Neuronal stem cell (in vitro differentiated cells): ENCODE measurements around the gene PBOV1.

Experiments used
- DNase-seq: peaks from one replicate; pipeline ENCODE4 v3.0.0-alpha.2; 2013; ENCODE audit warnings: low spot score
- H2AFZ ChIP-seq: one replicate; pipeline ENCODE4 v1.6.1; 2013; ENCODE audit warnings: mild to moderate bottlenecking, low read length, inconsistent platforms
- H2AK5ac ChIP-seq: 2 replicates; pipeline ENCODE4 v1.6.1; 2013; ENCODE audit warnings: low read depth, mild to moderate bottlenecking, inconsistent platforms, low read length, moderate library complexity, mixed read lengths
- H2BK120ac ChIP-seq: 2 replicates; pipeline ENCODE4 v1.6.1; 2013; ENCODE audit warnings: low read depth, mild to moderate bottlenecking, inconsistent platforms, low read length, moderate library complexity, mixed read lengths
- H2BK12ac ChIP-seq: one replicate; pipeline ENCODE4 v1.6.1; 2013; ENCODE audit warnings: low read length, inconsistent platforms
- H2BK15ac ChIP-seq: 2 replicates; pipeline ENCODE4 v1.6.1; 2013; ENCODE audit warnings: mild to moderate bottlenecking, low read length, inconsistent platforms, mixed read lengths
- H2BK5ac ChIP-seq: one replicate; pipeline ENCODE4 v1.6.1; 2013; ENCODE audit warnings: inconsistent platforms, mild to moderate bottlenecking, low read length, moderate library complexity
- H3K14ac ChIP-seq: one replicate; pipeline ENCODE4 v1.6.1; 2013; ENCODE audit warnings: low read length, inconsistent platforms
- H3K18ac ChIP-seq: 2 replicates; pipeline ENCODE4 v1.6.1; 2013; ENCODE audit warnings: low read length, inconsistent platforms
- H3K23ac ChIP-seq: 2 replicates; pipeline ENCODE4 v1.6.1; 2013; ENCODE audit warnings: low read depth, mild to moderate bottlenecking, mixed read lengths, low read length, inconsistent platforms; ENCODE audit not compliant: poor library complexity
- H3K27ac ChIP-seq: replicated peaks from 3 replicates; pipeline ENCODE4 v1.5.1; 2013; ENCODE audit warnings: low read length, inconsistent platforms
- H3K27me3 ChIP-seq, 3 experiments: 2 replicates each; pipeline ENCODE4 v1.6.1; 2013; ENCODE audit warnings: low read length in 3 of 3, mild to moderate bottlenecking in 2 of 3, inconsistent platforms in 1 of 3, low read depth in 1 of 3, mixed read lengths in 1 of 3, moderate library complexity in 1 of 3; ENCODE audit not compliant: control insufficient read depth in 3 of 3, insufficient read depth in 3 of 3
- H3K36me3 ChIP-seq, 2 donors: replicated peaks in 1 of 2; 2 replicates each; pipeline ENCODE4 v1.6.1; 2013; ENCODE audit warnings: low read length in 2 of 2; ENCODE audit not compliant: control insufficient read depth in 2 of 2, insufficient read depth in 2 of 2
- H3K4ac ChIP-seq: 2 replicates; pipeline ENCODE4 v1.6.1; 2013; ENCODE audit warnings: inconsistent platforms, mild to moderate bottlenecking, low read length, moderate library complexity
- H3K4me1 ChIP-seq, 2 donors: 1 replicate in 1 of 2; 2 replicates in 1 of 2; pipeline ENCODE4 v1.6.1; 2013; ENCODE audit warnings: low read length in 2 of 2, low read depth in 1 of 2; ENCODE audit not compliant: control insufficient read depth in 2 of 2, insufficient read depth in 1 of 2
- H3K4me2 ChIP-seq: one replicate; pipeline ENCODE4 v1.6.1; 2013; ENCODE audit warnings: mild to moderate bottlenecking, low read length, inconsistent platforms; ENCODE audit not compliant: insufficient read depth, poor library complexity, severe bottlenecking
- H3K4me3 ChIP-seq, 2 donors: 2 replicates each; pipeline ENCODE4 v1.5.1; 2013; ENCODE audit warnings: low read length in 2 of 2, mild to moderate bottlenecking in 2 of 2, inconsistent platforms in 1 of 2, moderate library complexity in 1 of 2
- H3K79me1 ChIP-seq: one replicate; pipeline ENCODE4 v1.6.1; 2013; ENCODE audit warnings: low read depth, mild to moderate bottlenecking, inconsistent platforms, low read length, moderate library complexity
- H3K9ac ChIP-seq: one replicate; pipeline ENCODE4 v1.6.1; 2013; ENCODE audit warnings: mild to moderate bottlenecking, low read depth, low read length, inconsistent platforms; ENCODE audit not compliant: poor library complexity
- H3K9me3 ChIP-seq, 2 donors: replicated peaks in 1 of 2; 2 replicates each; pipeline versions ENCODE3 to v1.6.1; 2013; ENCODE audit warnings: low read length in 2 of 2, mild to moderate bottlenecking in 2 of 2, inconsistent platforms in 1 of 2, low read depth in 1 of 2, mixed read lengths in 1 of 2, moderate library complexity in 1 of 2; ENCODE audit not compliant: control insufficient read depth in 2 of 2, insufficient read depth in 1 of 2
- H4K8ac ChIP-seq: one replicate; pipeline ENCODE4 v1.6.1; 2013; ENCODE audit warnings: low read depth, mild to moderate bottlenecking, inconsistent platforms, low read length, moderate library complexity
- H4K91ac ChIP-seq: one replicate; pipeline ENCODE4 v1.6.1; 2013; ENCODE audit warnings: low read length, low read depth, mild to moderate bottlenecking, inconsistent platforms; ENCODE audit not compliant: poor library complexity
- WGBS, 2 donors: extraction: QIAGEN DNeasy Blood & Tissue Kit; methylation state at CpG; one replicate each; pipeline ENCODE4 v1.1.7; 2013; ENCODE audit warnings: missing lambda C conversion rate in 2 of 2, mixed read lengths in 1 of 2; ENCODE audit not compliant: insufficient read length in 2 of 2, insufficient replicate concordance in 1 of 2; ENCODE audit errors: extremely low coverage in 2 of 2; 5-methylcytosine and 5-hydroxymethylcytosine counted together

Gene PBOV1

DNA sequence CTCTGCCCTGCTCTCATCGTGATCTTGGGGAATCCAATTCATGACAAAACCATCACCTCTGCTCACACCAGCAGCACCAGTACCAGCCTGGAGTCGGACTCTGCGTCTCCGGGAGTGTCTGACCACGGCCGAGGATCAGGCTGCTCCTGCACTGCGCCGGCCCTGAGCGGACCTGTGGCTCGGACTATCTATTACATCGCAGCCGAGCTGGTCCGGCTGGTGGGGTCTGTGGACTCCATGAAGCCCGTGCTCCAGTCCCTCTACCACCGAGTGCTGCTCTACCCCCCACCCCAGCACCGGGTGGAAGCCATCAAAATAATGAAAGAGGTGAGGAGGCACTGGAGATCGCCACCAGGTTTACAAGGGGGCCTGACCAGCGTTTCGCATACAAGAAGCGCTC, 37.2 kb upstream of the PBOV1 start:
- H3K4me1 ChIP-seq = peaks cover 0 to 3% of the 10 kb centered on the region in 2 donors
- peaks cover 0 to 5% (median 0%) of the 10 kb centered on the region in 3 experiments for H3K27me3 ChIP-seq
- no CpG with 5 or more reads among the region's 20 CpGs for WGBS, 2 donors
- H2AK5ac ChIP-seq = no peak overlapping the region
- H3K9ac ChIP-seq = no peak overlapping the region
- H3K14ac ChIP-seq = peak overlapping the region; percentile 83
- no peak overlapping the region for H2BK120ac ChIP-seq
- no peak overlapping the region for H3K4ac ChIP-seq
- no peaks in the 10 kb centered on the region for H3K79me1 ChIP-seq
- no peak overlapping the region for H3K4me3 ChIP-seq
- no peak overlapping the region for H3K23ac ChIP-seq
- H3K36me3 ChIP-seq = peaks cover 0 to 4% of the 10 kb centered on the region in 2 donors
- no peaks in the 10 kb centered on the region for H3K9me3 ChIP-seq
- H2AFZ ChIP-seq = no peak overlapping the region
- no peak overlapping the region for H2BK15ac ChIP-seq
- H2BK5ac ChIP-seq = no peak overlapping the region
- no peak overlapping the region for H3K4me2 ChIP-seq
- no peak overlapping the region for H4K91ac ChIP-seq
- no peak overlapping the region for H3K18ac ChIP-seq
- no peak overlapping the region for H3K27ac ChIP-seq
- no peak overlapping the region for H2BK12ac ChIP-seq
- no peak overlapping the region for H4K8ac ChIP-seq
- no peak for DNase-seq

DNA sequence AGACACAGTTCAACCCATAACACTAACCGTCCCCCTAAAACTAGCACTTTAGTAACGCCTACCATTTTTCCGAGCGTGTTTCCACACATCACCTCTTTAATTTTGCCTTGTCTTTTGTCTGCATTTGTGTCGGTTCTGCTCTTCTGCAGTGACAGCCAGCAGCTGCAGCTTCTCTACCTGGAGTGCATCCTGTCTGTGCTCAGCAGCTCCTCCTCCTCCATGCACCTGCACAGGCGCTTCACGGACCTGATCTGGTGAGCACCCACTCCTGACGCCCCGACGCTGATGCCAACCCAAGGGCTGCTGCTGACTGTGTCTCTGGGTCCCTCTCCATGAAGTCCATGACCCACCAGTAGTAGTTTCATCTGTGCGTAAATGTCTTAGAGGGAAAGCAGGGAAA, 35.4 kb upstream of the PBOV1 start:
- no peak overlapping the region for H4K8ac ChIP-seq
- H3K9me3 ChIP-seq = no peaks in the 10 kb centered on the region
- H2AFZ ChIP-seq = no peak overlapping the region
- H3K18ac ChIP-seq = peak overlapping the region; percentile 7
- H2BK12ac ChIP-seq = no peak overlapping the region
- H3K79me1 ChIP-seq = no peaks in the 10 kb centered on the region
- no CpG with 5 or more reads among the region's 11 CpGs for WGBS, 2 donors
- H2BK15ac ChIP-seq = no peak overlapping the region
- no peak for DNase-seq
- H2BK120ac ChIP-seq = no peak overlapping the region
- H3K4me2 ChIP-seq = no peak overlapping the region
- peak overlapping the region; percentile 32 for H3K23ac ChIP-seq
- peaks cover 0 to 5% (median 0%) of the 10 kb centered on the region in 3 experiments for H3K27me3 ChIP-seq
- H2AK5ac ChIP-seq = no peak overlapping the region
- H3K4me3 ChIP-seq = no peak overlapping the region
- H3K14ac ChIP-seq = no peak overlapping the region
- no peak overlapping the region for H3K4ac ChIP-seq
- H3K9ac ChIP-seq = no peak overlapping the region
- H4K91ac ChIP-seq = no peak overlapping the region
- peaks cover 0 to 3% of the 10 kb centered on the region in 2 donors for H3K4me1 ChIP-seq
- peaks cover 0 to 4% of the 10 kb centered on the region in 2 donors for H3K36me3 ChIP-seq
- no peak overlapping the region for H3K27ac ChIP-seq
- no peak overlapping the region for H2BK5ac ChIP-seq

DNA sequence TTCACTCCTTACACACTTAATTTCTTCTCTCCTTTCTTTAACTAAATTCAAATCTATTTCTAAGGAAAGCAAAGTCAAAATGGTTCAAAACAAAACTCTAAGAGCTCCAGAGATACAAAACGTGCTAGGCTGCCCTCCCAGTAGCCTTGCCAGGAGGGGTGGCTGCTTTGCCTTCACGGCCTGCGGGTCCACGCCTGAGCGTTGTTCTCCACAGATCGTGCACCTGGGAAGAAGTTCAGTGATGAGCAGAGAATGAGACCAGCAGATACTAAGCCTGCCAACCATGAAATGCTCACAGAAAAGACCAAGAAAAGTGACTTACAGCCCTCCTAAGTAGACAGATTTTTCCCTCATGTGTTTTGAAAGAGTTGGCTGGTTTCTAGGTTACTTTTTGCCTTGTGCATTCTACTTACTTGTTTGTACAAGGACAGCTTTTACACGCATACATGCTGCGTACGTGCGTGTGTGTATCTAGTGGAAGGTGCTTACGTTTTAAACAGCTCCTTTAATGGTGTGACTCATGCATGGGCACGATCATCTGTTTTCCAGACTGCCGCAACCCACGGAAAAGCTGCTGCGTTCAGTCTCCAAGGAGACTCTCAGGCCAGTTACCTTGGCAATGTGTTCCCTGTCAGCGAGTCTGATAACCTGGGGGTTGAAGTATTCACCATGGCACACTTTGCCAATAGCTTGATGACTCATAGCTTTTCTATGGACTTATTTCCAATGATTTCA, 32.4 kb upstream of the PBOV1 start:
- no peak overlapping the region for H3K4me2 ChIP-seq
- H4K8ac ChIP-seq = no peak overlapping the region
- no peak for DNase-seq
- no peak overlapping the region for H3K18ac ChIP-seq
- H3K14ac ChIP-seq = no peak overlapping the region
- no peak overlapping the region for H3K4ac ChIP-seq
- H2BK12ac ChIP-seq = no peak overlapping the region
- H2BK5ac ChIP-seq = no peak overlapping the region
- H4K91ac ChIP-seq = no peak overlapping the region
- no peaks in the 10 kb centered on the region for H3K9me3 ChIP-seq
- no peaks in the 10 kb centered on the region for H3K79me1 ChIP-seq
- peaks cover 0 to 5% (median 0%) of the 10 kb centered on the region in 3 experiments for H3K27me3 ChIP-seq
- peaks cover 0 to under 1% of the 10 kb centered on the region in 2 donors for H3K4me1 ChIP-seq
- no peak overlapping the region for H3K9ac ChIP-seq
- WGBS, 2 donors = no CpG with 5 or more reads among the region's 16 CpGs
- no peak overlapping the region for H2BK120ac ChIP-seq
- H2BK15ac ChIP-seq = no peak overlapping the region
- no peak overlapping the region for H3K23ac ChIP-seq
- H3K4me3 ChIP-seq = no peak overlapping the region
- no peak overlapping the region for H2AK5ac ChIP-seq
- no peak overlapping the region for H3K27ac ChIP-seq
- H3K36me3 ChIP-seq = peaks cover 0 to 2% of the 10 kb centered on the region in 2 donors
- H2AFZ ChIP-seq = no peak overlapping the region

DNA sequence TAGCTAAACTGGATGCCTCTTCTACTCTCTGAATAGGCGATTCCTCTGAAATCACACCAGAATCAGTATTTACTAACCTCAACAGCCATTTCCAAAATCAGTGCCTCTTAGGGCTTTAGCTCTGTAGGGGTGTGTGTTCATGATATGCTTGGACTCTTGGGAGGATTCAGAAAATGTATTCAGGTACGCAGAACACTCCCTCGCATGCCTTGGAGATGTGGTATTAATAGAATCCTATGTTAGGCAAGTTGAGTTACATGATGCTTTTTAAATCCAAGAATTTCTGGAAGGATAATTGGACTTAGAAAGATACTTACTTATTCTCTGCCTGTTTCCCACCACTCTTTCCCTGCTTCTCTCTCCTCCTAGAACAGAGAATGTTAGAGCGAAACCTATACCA, 31.8 kb upstream of the PBOV1 start:
- Histone ChIP-seq H4K91ac (no peak overlapping the region), H2BK5ac (no peak overlapping the region), H2BK120ac (no peak overlapping the region), H3K18ac (no peak overlapping the region), H3K4me2 (no peak overlapping the region), H3K9ac (no peak overlapping the region), H2AFZ (no peak overlapping the region), H3K14ac (no peak overlapping the region), H3K23ac (no peak overlapping the region), H2BK15ac (no peak overlapping the region), H3K4me1 (no peaks in the 10 kb centered on the region), H3K4ac (no peak overlapping the region), H4K8ac (no peak overlapping the region), H3K36me3 (peaks cover 0 to 2% of the 10 kb centered on the region in 2 donors), H3K79me1 (no peaks in the 10 kb centered on the region), H2BK12ac (no peak overlapping the region), H3K9me3 (no peaks in the 10 kb centered on the region), H3K4me3 (no peak overlapping the region), H3K27ac (no peak overlapping the region), H3K27me3 (peaks cover 0 to 5% (median 0%) of the 10 kb centered on the region in 3 experiments), H2AK5ac (no peak overlapping the region)
- WGBS, 2 donors = no CpG with 5 or more reads among the region's 4 CpGs
- DNase-seq = no peak
